Stimulated activated CD4-positive, alpha-beta T cell treated with anti-CD3 and anti-CD28 coated beads, Interleukin-4, amount 100 ng/mL, for 1 hour (primary cell): Measurements from ENCODE around the gene ZNF687.
"Not testable (repeated sequence)": the region's sequence is repeated elsewhere in the genome, so short reads cannot be mapped to it uniquely, and the experiment has no call there.

Experiments used
- DNase-seq: peaks from one replicate; pipeline ENCODE4 v3.0.0-alpha.2; 2020

The ZNF687 gene

GRCh38 chr1:151281969-151282882 is at the start of gene ZNF687:
TSS of gene ZNF687 (plus strand) at chr1:151282299. CDS start at chr1:151286292, 3,993 bp downstream.
- DNase-seq, result peak; percentile 99

- DNase-seq, result no peak
These were observed 46.9 kb upstream of the ZNF687 start for GRCh38 chr1:151235235-151235634.

DNA sequence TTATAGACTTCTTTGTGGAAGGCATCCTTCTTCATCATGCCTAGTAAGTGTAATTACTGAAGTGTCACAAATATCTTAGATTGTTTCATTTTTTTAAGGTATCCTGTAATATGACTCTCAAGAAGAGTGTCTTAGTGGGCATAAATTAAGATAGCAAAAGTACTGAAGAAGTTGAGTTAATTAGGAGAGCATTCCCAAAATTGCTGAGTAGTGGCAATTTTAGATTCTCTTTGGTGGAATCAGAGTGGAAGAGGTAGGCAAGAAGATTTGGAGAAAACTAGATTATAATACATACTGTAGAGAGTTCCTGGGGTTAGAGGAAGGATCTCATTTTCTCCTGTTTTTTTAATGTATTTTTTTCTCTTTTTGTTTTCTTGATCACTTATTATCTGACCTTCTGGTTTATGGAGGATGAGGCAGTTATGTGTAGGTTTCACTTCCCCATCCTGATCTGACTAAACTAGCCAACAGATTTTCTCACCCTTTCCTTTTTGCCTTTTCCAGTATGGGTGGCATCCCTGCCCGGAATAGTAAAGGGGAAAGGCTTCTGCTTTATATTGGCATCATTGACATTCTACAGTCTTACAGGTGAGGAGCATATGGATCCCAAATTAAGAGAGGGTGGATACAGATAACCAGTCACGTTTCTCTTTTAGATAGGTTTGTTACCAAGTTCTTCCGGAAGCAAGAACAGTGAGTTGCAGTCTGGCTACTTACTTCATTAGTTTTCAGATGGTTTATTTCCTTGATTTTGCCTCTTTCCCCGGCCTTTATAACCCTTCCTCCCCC is 44.2 kb upstream of the ZNF687 start:
- no peak for DNase-seq

DNA sequence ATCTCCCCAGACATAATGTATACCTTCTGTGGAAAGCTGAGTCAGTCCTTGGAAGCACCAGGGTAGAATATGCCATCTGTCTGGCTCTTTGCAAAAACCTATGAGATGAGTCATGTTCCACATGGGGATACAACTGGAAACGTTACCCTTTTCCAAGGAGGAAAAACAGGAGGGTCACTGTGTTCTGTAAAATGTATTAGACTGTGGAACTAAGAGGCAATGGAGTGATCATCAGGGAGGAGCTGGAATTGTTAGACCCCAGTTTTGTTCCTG is 43.7 kb upstream of the ZNF687 start:
- DNase-seq, result no peak

GRCh38 chr1:151242442-151242841 is 39.7 kb upstream of the ZNF687 start:
- DNase-seq, result no peak

DNA sequence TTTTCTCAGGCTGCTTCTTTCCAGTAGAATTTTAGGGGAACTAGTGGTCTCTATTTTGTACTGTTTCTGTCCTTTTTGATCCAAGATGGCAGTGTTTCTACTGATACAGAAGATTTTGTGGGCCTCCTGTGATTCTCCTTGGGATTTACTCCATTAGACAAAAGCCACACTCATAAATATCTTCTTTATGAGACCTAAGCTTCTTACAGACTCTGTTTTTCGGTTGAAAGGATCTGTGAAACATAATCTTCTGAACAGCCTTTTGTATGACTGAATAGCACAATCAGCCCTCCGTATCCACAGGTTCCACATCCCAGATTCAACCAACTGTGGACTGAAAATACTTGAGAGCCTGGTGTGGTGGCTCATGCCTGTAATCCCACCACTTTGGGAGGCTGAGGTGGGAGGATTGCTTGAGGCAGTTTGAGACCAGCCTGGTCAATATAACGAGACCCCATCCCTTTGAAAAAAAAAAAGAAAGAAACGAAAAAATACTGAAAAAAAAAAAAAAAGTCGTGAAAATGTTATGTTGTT is 38.3 kb upstream of the ZNF687 start:
- no peak for DNase-seq

GRCh38 chr1:151246786-151247185 is 35.3 kb upstream of the ZNF687 start:
- no peak for DNase-seq

- peak; percentile 56 for DNase-seq
These were observed 30.2 kb upstream of the ZNF687 start for GRCh38 chr1:151251656-151252470.

DNA sequence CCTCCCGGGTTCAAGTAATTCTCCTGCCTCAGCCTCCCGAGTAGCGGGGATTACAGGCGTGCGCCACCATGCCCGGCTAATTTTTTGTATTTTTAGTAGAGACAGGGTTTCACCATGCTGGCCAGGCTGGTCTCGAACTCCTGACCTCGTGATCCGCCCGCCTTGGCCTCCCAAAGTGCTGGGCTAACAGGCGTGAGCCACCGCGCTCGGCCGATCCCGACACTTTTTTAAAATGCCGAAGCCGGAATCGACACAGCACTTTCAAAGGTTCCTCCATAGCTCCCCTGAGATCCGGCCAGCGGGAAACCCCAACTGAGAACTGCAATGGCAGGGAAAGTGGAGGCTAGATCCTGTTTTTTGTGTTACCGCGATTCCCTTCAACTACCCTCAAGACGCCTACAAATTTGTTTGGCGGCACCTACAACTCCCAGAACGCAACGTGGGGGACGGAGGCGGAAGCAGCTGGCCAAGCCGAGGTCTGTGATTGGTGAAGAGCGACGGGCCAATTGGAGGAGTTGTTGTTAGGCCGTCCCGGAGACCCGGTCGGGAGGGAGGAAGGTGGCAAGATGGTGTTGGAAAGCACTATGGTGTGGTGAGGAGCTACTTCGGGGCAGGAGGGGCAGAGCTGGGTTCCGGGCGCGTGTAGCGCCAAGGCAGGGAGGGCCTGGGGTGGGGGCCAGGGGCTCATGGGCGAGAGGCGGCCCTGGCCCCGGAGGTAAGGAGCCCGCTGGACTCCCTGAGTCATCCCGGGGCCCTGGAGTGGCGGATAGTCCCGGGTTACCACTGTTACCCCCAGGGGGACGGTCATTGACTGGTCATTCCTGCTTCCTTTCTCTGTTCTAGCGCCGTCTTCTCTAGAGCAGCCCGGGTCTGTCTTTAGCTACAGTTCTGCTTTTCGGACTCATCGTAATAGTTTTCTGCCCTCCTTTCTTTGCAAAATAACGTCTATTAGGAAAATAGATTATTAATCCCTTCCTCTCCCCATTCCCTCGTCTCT is 27.6 kb upstream of the ZNF687 start, which contains the start of gene PSMD4:
TSS of gene PSMD4 (plus strand) at position 518 of the 997 bp plus-strand sequence. CDS start at position 567, 49 bp downstream.
- DNase-seq, result peak; percentile 90

DNA sequence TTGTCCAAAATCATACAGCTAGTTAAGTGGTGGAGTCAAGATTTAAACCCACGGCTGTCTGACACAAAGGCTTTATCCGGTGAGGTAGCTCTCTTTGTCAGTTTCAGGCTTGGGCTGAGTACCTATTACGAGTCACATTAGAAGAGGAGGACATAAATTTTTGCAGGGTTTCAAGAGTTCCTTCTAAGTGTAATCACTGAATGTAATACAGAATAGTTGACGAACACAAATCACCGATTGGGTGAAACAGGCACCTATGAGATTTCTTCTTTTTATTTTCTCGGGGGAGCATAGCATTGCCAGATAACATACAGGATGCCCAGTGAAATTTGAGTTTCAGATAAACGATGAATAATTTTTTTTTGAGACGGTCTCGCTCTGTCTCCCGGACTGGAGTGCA is 26.7 kb upstream of the ZNF687 start:
- DNase-seq, result no peak

DNA sequence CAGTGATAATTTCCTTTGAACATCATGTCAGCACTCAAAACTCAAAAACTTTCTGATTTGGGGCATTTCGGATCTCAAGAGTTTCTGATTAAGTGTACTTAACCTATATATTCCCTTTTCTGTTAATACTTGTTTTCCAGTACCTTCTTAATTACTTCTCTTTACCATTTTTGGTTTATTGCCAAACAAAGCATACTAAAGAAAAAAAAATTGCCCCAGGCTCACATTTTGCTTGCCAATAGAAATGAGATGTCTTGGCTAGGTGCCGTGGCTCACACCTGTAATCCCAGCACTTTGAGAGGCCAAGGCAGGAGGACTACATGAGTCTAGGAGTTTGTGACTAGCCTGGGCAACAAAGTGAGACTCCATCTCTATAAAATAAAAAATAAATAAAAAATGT is 22.7 kb upstream of the ZNF687 start:
- DNase-seq, result no peak

- DNase-seq, result no peak
These were observed 16.5 kb upstream of the ZNF687 start for GRCh38 chr1:151265446-151266236.

DNA sequence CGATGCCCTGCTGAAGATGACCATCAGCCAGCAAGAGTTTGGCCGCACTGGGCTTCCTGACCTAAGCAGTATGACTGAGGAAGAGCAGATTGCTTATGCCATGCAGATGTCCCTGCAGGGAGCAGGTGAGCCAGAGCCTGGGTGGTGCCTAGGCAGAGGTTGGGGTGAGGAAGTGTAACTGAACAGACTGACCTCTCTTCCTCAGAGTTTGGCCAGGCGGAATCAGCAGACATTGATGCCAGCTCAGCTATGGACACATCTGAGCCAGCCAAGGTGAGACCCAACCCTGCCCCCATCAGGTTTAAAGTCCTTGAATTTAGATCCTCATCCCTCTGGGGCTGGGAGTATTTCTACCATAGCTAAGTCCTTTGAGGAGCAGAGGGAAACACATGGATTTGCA is 15.8 kb upstream of the ZNF687 start:
- no peak for DNase-seq

DNA sequence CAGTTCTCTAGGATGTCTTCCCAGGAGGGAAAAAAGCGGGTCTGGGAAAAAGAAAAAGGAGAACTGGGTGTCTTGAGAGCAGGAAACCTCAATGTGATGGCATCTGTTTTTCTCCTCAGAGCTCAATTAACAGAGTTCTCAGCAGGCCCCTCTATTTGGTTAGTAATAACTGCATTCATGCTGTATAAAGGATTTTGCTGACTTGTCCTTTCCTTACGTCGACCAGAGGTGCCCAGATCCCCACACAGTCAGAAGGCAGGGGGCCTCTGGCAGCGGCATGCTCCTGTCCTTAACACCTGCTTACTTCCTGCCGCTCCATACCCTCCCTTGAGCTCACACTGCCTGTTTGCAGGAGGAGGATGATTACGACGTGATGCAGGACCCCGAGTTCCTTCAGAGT is 15.3 kb upstream of the ZNF687 start:
- no peak for DNase-seq

- no peak for DNase-seq
These were observed 14.3 kb upstream of the ZNF687 start for GRCh38 chr1:151267760-151268159.

DNA sequence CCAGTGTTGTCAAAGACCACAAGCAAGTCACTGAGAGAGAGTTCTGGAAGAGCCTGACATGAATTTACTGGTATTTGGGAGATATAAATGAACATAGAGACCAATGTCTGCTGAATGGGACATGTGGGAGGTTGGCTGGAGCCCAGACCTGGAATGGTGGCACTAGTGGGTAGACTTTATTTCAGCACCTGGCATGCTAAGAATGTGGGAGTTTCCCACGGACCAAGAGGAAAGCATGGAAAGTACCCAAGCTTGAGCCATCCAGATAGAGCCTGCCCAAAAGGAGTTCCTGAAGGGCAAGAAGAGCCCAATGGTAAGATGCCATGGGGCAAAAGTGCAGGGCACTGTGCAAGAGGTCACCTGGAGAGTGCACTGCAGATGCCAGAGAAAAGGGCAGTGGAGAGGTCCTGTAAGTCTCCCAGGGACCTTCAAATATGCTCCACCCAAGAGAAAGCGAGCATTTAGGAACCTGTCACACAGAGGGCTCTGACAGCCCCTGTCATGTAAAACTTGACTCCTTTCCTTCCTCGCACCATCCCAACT is 8.1 kb upstream of the ZNF687 start:
- no peak for DNase-seq

DNA sequence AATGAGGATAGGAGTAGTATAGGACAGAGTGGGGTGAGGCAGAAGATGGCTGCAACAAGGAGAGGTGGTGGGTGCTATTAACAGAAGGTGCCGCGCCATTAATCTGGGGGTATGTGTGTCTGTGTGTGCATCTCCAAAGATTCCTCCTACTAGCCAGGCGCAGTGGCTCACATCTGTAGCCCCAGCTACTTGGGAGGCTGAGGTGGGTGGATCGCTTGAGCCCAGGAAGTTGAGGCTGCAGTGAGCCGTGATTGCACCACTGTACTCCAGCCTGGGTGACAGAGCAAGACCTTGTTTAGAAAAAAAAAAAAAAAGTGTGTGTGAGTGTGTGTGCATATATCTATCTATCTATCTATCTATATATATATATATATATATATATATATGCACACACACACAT is 6.8 kb upstream of the ZNF687 start:
- DNase-seq, result not testable (repeated sequence)

DNA sequence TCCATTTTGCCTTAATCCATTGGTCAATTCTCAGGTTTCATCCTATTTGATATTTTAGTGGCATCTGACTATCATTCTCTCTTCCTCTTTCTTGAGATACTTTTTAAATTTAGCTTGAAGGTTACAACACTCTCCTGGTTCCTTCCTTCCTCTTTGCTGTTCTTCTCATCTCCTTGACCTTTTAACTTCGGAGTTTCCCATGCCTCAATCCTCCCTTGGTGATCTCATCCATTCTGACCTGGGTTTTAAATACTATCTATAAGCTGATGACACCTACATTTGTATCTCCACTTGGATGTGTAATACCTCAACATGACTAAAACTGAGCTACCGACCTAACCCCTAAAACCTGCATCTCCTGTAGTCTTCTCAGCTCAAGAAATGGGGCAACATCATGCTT is 4.8 kb upstream of the ZNF687 start:
- no peak for DNase-seq

GRCh38 chr1:151281225-151281968 is 702 bp upstream of the ZNF687 start:
- peak; percentile 95 for DNase-seq
